ENCODE results near the gene DLST.
A peak's percentile ranks its signal among the peaks of the same experiment; 100 is the strongest.

DLST gene

GRCh38 chr14:74937171-74937570 is 55.5 kb downstream of the DLST start:
- DNase-seq (ENCODE audit: extremely low read depth in 1 of 2, low read depth in 1 of 2): no peak

GRCh38 chr14:74938531-74939495 is 57.1 kb downstream of the DLST start:
- no peak for DNase-seq (ENCODE audit: extremely low read depth in 1 of 2, low read depth in 1 of 2)

DNA sequence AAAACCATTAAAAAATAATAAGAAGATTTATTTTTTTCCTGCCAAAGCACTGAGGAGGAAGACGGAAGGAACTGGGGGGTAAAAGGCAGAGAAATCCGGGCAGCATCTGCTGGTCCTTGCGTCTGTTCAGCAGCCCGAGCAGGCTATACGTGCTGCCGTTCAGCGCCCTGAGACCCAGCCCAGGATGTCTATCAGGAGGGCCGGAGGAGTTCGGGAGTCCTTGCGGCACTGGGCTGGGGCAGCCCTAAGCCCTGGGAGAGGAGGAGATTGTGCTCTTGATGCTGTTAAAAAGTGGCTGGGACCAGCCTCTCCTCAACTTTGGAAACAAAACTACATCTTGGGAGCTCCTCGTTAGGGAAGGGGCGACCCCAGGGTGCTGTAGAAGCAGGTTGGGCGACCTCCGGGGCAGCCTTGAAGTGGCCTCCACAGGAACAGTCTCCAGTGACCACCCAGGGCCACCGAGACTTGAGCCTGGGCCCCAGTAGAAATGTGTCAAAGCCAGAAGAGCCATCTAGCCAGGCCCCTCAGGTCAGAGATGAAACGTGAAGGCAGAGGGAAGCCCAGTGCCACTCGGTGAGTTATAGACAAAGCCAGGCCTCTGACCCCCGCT is 59.3 kb downstream of the DLST start:
- DNase-seq (ENCODE audit: extremely low read depth in 1 of 2, low read depth in 1 of 2): no peak

DNA sequence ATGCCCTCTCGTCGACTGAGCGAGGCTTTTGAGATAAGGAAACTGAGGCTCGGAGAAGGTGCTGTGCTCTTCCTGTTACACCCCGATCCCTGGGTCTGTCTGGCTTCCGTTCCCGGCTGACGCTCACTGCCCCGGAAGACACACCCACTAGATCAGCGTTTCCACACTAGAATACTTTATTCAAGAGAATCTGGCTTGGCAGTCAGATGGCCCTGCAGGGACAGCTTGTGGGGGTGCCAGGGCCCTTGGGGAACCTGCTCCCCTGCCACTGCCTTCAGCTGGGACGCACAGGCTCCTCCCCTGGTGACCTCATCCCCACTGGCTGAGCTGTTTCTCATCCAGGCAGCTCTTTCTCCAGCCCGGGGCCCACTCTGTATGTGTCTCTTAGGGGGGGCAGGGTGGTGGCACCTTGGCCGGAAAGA is 60.0 kb downstream of the DLST start:
- DNase-seq (ENCODE audit: extremely low read depth in 1 of 2, low read depth in 1 of 2): peak; percentile 18 to 40

DNA sequence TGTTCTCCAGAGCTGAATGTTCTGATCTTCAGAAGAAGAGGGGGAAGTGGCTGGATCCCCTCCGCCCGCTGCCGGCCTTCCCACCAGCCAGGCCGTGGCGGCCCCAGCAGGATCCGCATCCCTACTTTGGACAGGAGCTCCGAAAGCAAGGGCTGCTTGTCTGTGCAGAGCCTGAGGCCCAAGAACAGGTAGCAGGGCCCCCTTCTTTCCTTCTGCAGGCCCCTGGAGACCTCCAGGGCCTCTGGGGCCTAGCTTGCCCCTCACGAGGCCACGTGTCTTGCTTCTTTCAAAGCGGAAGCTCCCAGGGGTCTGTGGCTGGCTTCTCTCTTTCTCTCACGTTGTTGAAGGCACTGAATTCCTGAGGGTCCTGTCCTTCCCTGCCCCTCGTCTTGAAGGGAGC is 60.5 kb downstream of the DLST start:
- DNase-seq (ENCODE audit: extremely low read depth in 1 of 2, low read depth in 1 of 2): no peak

- no peak for DNase-seq (ENCODE audit: extremely low read depth in 1 of 2, low read depth in 1 of 2)
Observed at GRCh38 chr14:74942608-74943007, 60.9 kb downstream of the DLST start.

GRCh38 chr14:74945261-74945851 is 63.6 kb downstream of the DLST start:
- no peak for DNase-seq (ENCODE audit: extremely low read depth in 1 of 2, low read depth in 1 of 2)

- DNase-seq (ENCODE audit: extremely low read depth in 1 of 2, low read depth in 1 of 2): peak; percentile 29 to 59
Observed at GRCh38 chr14:74945852-74946658, 64.3 kb downstream of the DLST start.

- no peak for DNase-seq (ENCODE audit: extremely low read depth in 1 of 2, low read depth in 1 of 2)
Observed at GRCh38 chr14:74946659-74947281, 65.1 kb downstream of the DLST start.

DNA sequence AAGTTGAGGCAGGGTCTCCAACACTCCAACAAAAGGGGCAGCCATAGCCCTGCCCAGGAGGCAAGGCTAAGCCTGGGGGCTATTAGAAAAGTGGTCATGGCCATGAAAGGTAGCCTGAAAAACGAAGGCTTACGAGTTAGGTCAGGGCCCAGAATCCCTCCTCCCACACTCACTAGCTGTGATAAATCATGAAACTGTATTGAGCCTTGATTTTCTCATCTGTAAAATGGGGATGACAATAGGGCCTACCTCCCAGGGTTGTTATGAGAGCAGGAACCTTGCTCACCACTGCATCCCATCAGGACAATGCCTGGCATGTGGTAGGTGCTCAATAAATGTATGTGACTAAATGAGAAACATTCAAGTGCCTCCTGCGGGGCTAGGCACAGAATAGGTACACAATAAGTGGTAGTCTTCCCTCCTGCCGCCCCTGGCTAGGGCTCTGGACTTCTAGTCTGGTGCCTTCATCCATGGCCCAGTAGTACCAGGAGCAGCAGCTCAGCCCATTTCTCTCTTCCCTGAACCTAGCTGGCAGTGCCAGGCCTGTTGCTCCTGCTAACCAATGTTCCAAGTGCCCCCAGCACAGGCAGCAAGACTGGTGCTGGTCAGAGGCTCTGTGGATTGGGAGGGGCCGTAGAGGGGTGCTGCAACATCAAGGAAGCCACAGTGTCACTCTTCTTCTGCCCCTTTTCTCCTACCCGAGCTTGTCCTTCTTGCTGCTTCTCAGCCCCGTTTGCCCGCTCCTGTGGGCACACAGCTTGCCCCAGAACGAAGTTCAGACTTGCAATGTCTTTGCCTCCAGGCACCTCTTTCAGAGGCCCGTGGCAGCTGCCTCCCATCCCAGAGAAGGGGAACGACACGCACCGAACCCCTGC is 65.9 kb downstream of the DLST start:
- DNase-seq (ENCODE audit: extremely low read depth in 1 of 2, low read depth in 1 of 2): no peak

DNA sequence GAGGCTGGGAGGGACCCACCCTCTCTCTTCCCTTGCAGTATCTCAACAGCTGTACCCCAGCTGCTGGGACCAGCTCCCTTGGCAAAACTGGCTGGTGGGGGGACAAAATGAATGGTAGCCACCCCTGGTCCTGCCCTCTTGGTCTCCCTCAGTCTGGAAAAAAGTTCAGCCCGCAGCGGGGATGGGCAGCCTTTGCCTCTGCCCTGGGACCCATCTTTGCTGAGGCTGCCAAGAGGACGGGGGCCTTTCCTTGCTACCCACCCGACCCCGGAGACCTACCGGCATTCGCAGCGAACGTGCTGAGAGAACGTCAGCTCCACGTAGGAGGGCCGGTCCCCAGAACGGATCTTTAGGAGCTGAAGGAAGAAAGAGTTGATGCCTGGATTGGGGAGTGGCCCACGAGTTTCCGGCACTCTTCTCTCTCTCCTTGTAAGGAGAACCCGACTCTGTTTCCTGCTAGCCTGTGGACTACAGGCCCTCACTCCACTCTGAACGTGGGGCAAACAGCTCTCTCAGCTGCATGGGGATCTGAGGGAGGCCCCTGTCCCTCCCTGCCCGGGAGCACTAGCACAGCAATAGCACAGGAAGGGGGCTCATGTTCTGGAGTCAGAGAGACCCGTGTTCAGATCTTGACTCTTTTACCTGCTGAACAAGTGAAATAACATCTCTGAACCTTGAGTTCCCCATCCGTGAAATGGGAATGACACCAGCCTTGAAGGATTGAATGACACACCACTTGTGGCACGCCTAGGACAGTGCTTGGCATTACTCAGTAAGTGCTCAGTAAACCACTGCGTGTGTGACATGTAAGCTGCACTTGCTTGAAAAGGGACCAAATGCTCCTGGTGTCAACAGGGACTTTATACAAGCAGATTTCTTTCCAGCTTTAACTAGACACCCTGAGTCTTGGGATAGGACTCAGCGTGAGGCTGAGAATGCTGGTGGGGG is 66.8 kb downstream of the DLST start:
- DNase-seq (ENCODE audit: extremely low read depth in 1 of 2, low read depth in 1 of 2): no peak

DNA sequence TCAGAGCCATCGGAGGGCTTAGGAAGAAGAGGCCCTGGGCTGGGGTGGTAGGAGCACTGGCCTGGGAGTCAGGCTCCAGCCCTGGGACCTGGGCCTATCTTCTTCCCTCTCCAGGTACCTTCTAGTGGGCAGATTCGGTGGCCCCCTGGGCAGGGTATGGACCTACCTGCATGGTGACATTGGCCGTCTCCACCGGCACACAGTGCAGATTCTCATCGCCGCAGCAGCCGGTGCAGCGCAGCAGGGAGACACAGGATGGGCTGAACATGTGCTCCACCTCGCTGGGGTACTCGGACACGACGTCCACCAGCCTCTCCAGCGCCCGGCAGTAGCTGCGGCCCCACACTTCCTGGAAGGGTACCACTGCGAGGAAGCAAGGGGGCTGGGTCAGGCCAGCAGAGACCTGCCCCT is 67.5 kb downstream of the DLST start:
- no peak for DNase-seq (ENCODE audit: extremely low read depth in 1 of 2, low read depth in 1 of 2)

DNA sequence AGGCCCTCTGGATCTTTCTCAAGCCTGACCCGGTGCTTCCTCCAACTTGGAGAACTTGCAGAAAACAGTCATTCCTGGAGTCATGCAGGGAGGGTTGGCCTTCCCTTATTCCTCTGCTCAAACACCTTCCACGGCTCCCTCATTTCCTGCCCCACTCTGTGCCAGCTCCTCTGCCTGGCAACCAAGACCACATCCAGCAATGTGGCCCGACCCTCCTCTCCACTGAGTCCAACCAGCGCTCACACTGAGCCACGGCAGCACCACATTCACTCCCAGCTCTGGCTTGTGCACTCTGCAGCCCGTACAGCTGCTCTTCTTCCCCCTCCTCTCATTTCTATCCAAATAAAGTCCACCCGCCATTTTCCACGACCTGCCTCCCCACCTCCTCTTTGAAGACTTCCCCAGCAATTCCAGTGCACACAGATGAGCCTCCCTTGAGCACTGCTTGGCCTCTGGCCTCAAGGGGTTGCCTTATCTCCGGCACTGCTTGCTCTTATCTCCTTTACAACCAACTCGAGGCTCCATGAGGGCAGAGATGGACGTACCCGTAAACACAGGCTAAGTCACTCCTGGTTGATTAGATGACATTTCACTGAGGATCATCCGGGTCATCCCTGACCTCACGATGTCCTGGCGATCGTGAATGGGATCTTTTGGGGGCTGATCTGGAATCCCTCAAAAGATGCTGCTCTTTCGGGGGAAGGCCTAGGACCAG is 68.3 kb downstream of the DLST start:
- DNase-seq (ENCODE audit: extremely low read depth in 1 of 2, low read depth in 1 of 2): no peak

DNA sequence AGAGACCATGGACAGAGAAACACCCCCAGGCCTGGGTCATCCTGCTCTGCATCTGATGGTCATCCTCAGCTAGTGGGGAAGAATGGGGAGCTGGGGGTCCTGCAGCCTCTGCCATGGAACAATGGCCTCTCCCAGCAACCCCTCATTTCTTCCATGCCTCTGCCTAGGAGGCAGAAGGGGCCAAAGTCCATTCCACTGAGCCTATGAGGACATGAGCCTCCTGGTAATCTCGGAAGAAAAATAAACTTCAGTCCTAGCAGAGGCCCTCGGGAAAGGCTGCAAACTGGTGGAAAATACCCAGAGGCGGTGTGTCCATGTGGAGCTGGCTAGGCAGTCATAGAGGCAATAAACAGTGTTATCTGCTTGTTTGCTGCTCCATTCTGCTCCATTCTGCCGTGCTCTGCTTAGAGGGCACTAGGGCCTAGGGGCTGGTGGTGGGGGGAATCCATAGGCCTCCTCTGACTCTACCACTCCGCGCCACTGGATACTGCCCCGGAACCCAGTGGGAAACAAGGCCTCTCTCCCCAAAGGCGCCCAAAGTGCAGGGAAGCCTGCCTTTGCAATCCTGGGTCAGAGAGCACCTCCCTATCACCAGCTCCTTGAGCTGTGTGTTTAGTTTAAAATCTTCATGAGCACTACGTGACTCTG is 69.2 kb downstream of the DLST start:
- DNase-seq (ENCODE audit: extremely low read depth in 1 of 2, low read depth in 1 of 2): no peak

- DNase-seq (ENCODE audit: extremely low read depth in 1 of 2, low read depth in 1 of 2): no peak
Observed at GRCh38 chr14:74951443-74952179, 69.9 kb downstream of the DLST start.

GRCh38 chr14:74952180-74952665 is 70.5 kb downstream of the DLST start:
- DNase-seq (ENCODE audit: extremely low read depth in 1 of 2, low read depth in 1 of 2): no peak
